Neural progenitor cell (in vitro differentiated cells): ENCODE measurements around the gene DYTN.
"Not testable (repeated sequence)": the region's sequence is repeated elsewhere in the genome, so short reads cannot be mapped to it uniquely, and the experiment has no call there.

Experiments used
- CTCF ChIP-seq: fragments of 200-600 bp; sonication (generic); IDR thresholded peaks from 2 replicates; pipeline ENCODE4 v1.5.1; 2017; ENCODE audit warnings: antibody characterized with exemption, mild to moderate bottlenecking
- EZH2phosphoT487 ChIP-seq: fragments of 200-600 bp; sonication (generic); IDR thresholded peaks from 2 replicates; pipeline ENCODE4 v1.6.1; 2017; ENCODE audit warnings: antibody characterized with exemption

GRCh38 chr2:206715183-206715582, 3.0 kb downstream of the DYTN start:
- not testable (repeated sequence) for TF ChIP-seq CTCF, EZH2phosphoT487
